Osteoblast (primary cell): ENCODE measurements around the gene PRMT7. TPM values are rescaled to one million over a fixed set of nuclear protein-coding genes. Genes with fewer than 3 reads are reported as not detected.

Source experiments
- DNase-seq: peaks from one replicate; pipeline ENCODE4 v3.0.0; 2011; ENCODE audit warnings: low spot score, mixed read lengths; ENCODE audit not compliant: insufficient read length; ENCODE audit errors: missing footprints
- H2AFZ ChIP-seq: 2 replicates; pipeline ENCODE4 v1.6.0; 2011; ENCODE audit warnings: mild to moderate bottlenecking, low read length
- H3K27ac ChIP-seq: 2 replicates; pipeline ENCODE4 v1.5.1; 2011; ENCODE audit warnings: mild to moderate bottlenecking, low read depth, low read length, moderate library complexity
- H3K27me3 ChIP-seq: 2 replicates; pipeline ENCODE4 v1.6.0; 2012; ENCODE audit warnings: mild to moderate bottlenecking, control low read depth, inconsistent platforms, low read length, moderate library complexity; ENCODE audit not compliant: insufficient read depth
- H3K36me3 ChIP-seq: 2 replicates; pipeline ENCODE4 v1.5.1; 2011; ENCODE audit warnings: mild to moderate bottlenecking, low read length, control low read depth, moderate library complexity; ENCODE audit not compliant: insufficient read depth
- H3K4me1 ChIP-seq: 2 replicates; pipeline ENCODE4 v1.5.1; 2011; ENCODE audit warnings: mild to moderate bottlenecking, low read length, control low read depth, moderate library complexity; ENCODE audit not compliant: insufficient read depth
- H3K4me2 ChIP-seq: 2 replicates; pipeline ENCODE4 v1.6.0; 2011; ENCODE audit warnings: mild to moderate bottlenecking, low read length; ENCODE audit not compliant: insufficient read depth
- H3K4me3 ChIP-seq: fragments of 200-600 bp; sonication (generic); 3 replicates; pipeline ENCODE4 v1.5.1; 2012; ENCODE audit warnings: mild to moderate bottlenecking, low read length, inconsistent platforms; ENCODE audit not compliant: insufficient read depth
- H3K79me2 ChIP-seq: 2 replicates; pipeline ENCODE4 v1.6.0; 2012; ENCODE audit warnings: mild to moderate bottlenecking, low read length, control low read depth, inconsistent platforms; ENCODE audit not compliant: insufficient read depth
- H3K9me3 ChIP-seq: 2 replicates; pipeline ENCODE4 v1.5.1; 2011; ENCODE audit warnings: low read depth, low read length, control low read depth
- H4K20me1 ChIP-seq: 2 replicates; pipeline ENCODE4 v1.6.0; 2012; ENCODE audit warnings: mild to moderate bottlenecking, low read length, control low read depth; ENCODE audit not compliant: insufficient read depth
- total RNA-seq: library from RNA; depleted of rRNA; stranded (reverse); fragments of >200 nt; gene quantifications from 2 replicates; pipeline ENCODE4 v1.2.3, GENCODE V29; 2012
- TF ChIP-seq, protein P1 (sequence below): IDR thresholded peaks from 2 replicates; pipeline ENCODE4 v1.5.1; 2011; ENCODE audit warnings: mild to moderate bottlenecking, low read depth, low read length, moderate library complexity; ENCODE audit errors: extremely low read depth

PRMT7 gene
- total RNA-seq, 1 donor: 36.9 TPM

DNA sequence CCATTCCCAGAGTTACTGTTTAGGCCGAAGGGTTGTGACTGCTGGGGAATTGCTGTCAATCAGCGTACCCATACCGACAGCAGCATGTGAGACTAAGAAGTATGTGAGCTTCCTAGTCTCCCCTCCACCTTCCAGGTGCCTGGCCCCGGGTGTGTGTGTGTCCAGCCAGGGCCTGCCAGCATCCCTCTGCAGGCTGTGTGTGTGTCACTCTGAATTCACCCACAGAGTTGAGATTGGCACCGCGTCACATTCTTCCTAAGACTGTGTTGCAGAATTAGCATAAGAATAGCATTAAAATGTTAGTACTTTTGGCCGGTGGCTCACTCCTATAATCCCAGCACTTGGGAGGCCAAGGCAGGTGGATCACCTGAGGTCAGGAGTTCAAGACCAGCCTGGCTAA lies 31.8 kb downstream of the PRMT7 start:
- H4K20me1 ChIP-seq: no peaks in the 10 kb centered on the region
- H3K79me2 ChIP-seq: no peaks in the 10 kb centered on the region
- no peak overlapping the region for H3K4me3 ChIP-seq
- no peak for DNase-seq
- peaks cover 2% of the 10 kb centered on the region for H3K9me3 ChIP-seq
- no peak overlapping the region for H3K27ac ChIP-seq
- no peaks in the 10 kb centered on the region for H3K27me3 ChIP-seq
- H2AFZ ChIP-seq: no peak overlapping the region
- no peaks in the 10 kb centered on the region for H3K4me1 ChIP-seq
- H3K4me2 ChIP-seq: no peak overlapping the region
- TF ChIP-seq, protein P1, sequence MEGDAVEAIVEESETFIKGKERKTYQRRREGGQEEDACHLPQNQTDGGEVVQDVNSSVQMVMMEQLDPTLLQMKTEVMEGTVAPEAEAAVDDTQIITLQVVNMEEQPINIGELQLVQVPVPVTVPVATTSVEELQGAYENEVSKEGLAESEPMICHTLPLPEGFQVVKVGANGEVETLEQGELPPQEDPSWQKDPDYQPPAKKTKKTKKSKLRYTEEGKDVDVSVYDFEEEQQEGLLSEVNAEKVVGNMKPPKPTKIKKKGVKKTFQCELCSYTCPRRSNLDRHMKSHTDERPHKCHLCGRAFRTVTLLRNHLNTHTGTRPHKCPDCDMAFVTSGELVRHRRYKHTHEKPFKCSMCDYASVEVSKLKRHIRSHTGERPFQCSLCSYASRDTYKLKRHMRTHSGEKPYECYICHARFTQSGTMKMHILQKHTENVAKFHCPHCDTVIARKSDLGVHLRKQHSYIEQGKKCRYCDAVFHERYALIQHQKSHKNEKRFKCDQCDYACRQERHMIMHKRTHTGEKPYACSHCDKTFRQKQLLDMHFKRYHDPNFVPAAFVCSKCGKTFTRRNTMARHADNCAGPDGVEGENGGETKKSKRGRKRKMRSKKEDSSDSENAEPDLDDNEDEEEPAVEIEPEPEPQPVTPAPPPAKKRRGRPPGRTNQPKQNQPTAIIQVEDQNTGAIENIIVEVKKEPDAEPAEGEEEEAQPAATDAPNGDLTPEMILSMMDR: no peak
- peaks cover 58% of the 10 kb centered on the region for H3K36me3 ChIP-seq

DNA sequence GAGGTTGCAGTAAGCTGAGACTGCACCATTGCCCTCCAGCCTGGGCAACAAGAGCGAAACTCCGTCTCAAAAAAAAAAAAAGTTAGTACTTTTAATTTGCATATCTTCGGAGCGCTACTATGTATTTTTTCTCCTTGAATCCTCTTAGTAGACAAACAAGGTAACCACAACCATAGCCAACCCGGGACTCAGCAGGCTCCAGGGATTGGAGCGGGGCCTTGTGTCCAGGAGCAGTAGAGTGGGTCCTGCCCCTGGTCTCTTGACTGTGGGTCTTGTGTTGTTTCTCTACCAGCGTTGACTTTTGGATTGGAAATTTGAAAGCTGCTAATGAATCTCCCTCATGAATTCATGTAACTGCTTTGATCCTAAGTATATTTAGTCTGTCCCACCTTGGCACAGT lies 32.3 kb downstream of the PRMT7 start:
- Histone ChIP-seq H3K27me3 (no peaks in the 10 kb centered on the region), H3K9me3 (peaks cover 2% of the 10 kb centered on the region), H3K4me2 (no peak overlapping the region), H3K4me3 (no peak overlapping the region), H3K4me1 (no peaks in the 10 kb centered on the region), H3K27ac (no peak overlapping the region), H4K20me1 (no peaks in the 10 kb centered on the region), H3K79me2 (no peaks in the 10 kb centered on the region), H3K36me3 (peaks cover 58% of the 10 kb centered on the region), H2AFZ (no peak overlapping the region)
- TF ChIP-seq, protein P1: no peak
- DNase-seq: no peak

DNA sequence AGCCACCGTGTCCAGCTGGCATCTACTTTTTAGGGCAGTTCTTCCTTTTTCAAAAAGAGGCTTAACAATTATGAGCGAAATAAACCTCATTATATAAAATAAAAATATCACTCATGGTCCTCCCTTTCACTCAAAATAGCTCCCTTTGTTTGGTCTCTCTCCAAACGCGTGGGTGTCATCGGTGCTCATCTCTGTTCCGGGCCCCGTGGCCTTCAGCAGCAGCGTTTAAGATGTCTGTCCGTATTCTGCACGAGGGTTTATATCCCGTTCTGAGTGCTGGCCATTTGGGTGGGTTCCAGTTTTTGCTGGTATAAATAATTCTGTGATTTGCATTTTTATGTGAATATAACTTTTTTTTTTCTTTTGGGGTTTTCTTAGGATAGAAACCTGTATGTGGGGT lies 33.4 kb downstream of the PRMT7 start:
- Histone ChIP-seq H3K4me3 (no peak overlapping the region), H4K20me1 (no peaks in the 10 kb centered on the region), H3K27me3 (no peaks in the 10 kb centered on the region), H2AFZ (no peak overlapping the region), H3K4me2 (no peak overlapping the region), H3K36me3 (peaks cover 52% of the 10 kb centered on the region), H3K27ac (no peak overlapping the region), H3K79me2 (no peaks in the 10 kb centered on the region), H3K9me3 (peaks cover 2% of the 10 kb centered on the region), H3K4me1 (no peaks in the 10 kb centered on the region)
- no peak for DNase-seq
- TF ChIP-seq, protein P1: no peak

DNA sequence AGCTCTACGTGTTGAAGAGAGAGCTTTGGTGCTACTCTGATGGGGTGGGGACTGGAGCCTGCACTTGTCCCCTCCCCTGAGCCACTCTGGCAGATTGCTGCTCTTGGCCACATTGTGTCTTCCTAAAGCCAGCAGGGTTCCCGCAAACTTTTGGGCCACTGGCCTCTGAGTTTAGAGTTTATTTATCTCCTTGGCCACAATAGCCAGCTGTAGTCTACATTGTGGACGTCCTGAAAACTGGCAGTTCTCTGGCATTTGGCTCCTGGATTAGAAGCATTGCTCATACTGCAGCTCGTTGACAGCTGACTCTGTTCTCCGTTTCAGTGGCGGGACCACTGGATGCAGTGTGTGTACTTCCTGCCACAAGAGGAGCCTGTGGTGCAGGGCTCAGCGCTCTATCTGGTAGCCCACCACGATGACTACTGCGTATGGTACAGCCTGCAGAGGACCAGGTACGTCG lies 34.6 kb downstream of the PRMT7 start:
- Histone ChIP-seq H4K20me1 (no peaks in the 10 kb centered on the region), H3K36me3 (peaks cover 48% of the 10 kb centered on the region), H3K9me3 (peaks cover 2% of the 10 kb centered on the region), H3K79me2 (no peaks in the 10 kb centered on the region), H3K4me1 (no peaks in the 10 kb centered on the region), H3K27me3 (no peaks in the 10 kb centered on the region), H3K4me2 (no peak overlapping the region), H2AFZ (no peak overlapping the region), H3K27ac (no peak overlapping the region), H3K4me3 (no peak overlapping the region)
- no peak for DNase-seq
- TF ChIP-seq, protein P1: no peak
